ENCODE measurements around the gene PLK5.

Gene PLK5

DNA sequence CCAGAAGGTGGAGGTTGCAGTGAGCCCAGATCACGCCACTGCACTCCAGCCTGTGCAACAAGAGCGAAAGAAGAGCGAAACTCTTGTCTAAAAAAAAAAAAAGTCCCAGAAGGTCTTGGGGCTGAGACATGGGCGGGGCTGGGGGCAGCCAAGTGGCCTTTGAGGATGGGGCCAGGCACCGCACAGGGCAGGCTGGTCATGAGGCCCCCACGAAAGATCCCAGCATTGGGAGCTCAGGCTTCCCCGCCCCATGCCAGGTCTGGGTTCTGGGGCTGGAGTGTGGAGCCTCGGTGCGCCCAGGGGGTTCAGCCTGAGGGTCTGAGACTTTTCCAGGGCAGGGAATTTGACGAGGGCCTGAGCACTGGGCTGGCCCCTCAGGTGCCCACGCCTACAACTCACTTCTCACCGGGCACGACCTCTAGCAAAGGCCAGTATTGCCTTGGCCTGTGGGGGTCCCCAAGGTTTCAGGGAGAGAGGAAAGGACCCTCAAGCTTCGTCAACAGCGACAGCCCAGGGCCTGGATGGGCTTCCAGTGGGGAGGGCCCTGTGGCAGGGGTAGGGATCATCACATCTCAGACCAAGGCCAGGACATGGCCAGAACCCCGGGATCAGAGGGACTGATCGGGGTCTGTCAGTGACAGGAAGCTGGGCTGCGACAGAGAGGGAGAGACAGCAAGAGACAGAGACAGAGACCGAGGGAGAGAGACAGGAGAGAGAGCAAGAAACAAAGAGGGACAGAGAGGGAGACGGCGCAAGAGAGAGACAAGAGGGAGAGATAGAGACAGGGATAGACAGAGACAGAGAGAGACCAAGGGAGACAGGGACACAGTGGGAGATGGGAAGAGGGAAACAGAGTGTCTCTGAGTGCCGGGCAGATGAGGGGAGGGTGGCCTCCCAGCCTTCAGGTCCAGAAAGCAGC is 51.7 kb downstream of the PLK5 start:
- no peak for DNase-seq
- Histone ChIP-seq H3K36me3 (replicated peaks) (peaks cover 21% of the 10 kb centered on the region), H3K27ac (no peak overlapping the region), H3K4me3 (ENCODE audit: low read depth, low read length) (no peak overlapping the region), H3K27me3 (replicated peaks) (no peaks in the 10 kb centered on the region)
- TF ChIP-seq, protein P1, sequence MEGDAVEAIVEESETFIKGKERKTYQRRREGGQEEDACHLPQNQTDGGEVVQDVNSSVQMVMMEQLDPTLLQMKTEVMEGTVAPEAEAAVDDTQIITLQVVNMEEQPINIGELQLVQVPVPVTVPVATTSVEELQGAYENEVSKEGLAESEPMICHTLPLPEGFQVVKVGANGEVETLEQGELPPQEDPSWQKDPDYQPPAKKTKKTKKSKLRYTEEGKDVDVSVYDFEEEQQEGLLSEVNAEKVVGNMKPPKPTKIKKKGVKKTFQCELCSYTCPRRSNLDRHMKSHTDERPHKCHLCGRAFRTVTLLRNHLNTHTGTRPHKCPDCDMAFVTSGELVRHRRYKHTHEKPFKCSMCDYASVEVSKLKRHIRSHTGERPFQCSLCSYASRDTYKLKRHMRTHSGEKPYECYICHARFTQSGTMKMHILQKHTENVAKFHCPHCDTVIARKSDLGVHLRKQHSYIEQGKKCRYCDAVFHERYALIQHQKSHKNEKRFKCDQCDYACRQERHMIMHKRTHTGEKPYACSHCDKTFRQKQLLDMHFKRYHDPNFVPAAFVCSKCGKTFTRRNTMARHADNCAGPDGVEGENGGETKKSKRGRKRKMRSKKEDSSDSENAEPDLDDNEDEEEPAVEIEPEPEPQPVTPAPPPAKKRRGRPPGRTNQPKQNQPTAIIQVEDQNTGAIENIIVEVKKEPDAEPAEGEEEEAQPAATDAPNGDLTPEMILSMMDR (IDR thresholded peaks at IDR 0.05; ENCODE audit: low read depth, low read length, missing control alignments): no peak
- in situ Hi-C loops (cut with HindIII; ENCODE audit: low pct_ligation_motif_present, low sequenced_read_pairs): no loop called here

DNA sequence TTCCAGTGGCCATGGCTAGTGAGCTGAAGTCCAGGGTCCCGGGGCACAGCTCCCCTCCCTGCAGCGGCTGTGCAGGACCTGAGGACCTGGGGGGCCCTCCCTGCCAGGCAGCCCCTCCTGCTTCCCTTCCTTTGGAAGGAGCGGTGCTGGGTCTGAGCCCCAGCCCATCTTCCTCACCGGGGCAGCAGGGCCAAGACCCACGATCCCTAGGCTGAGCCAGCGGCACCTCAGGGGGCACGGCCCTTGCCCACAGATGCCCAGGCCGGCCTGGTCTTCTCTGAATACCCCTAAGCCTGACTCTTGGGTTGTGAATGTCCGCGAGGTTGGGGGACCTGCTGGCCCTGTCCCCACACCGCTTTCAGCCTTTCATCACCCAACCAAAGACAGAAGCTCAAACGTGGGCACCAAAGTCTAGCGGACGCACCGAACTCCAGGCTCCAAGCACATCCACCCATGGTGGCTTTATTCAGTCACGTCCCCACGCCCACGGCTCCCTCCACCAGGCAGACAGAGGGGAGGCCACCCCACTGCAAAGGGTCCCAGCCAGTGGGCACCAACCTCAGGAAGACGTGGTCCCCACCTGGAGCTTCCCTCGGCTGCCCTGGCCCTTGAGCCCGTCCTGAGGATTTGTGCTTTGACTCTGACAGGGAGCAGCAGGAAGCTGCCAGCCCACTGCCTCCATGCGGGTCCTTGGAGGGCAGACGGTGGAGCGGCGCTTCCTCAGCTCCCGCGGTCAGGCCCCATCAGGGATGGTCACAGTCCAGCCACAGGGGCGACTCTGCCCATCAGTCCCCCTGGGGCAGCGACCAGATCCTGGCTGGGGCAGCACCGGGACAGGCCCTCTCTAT is 52.6 kb downstream of the PLK5 start:
- Histone ChIP-seq H3K27ac (no peak overlapping the region), H3K27me3 (replicated peaks) (no peaks in the 10 kb centered on the region), H3K4me3 (ENCODE audit: low read depth, low read length) (no peak overlapping the region), H3K36me3 (replicated peaks) (peaks cover 30% of the 10 kb centered on the region)
- TF ChIP-seq, protein P1 (IDR thresholded peaks at IDR 0.05; ENCODE audit: low read depth, low read length, missing control alignments): no peak
- DNase-seq: no peak
- in situ Hi-C loops (cut with HindIII; ENCODE audit: low pct_ligation_motif_present, low sequenced_read_pairs): no loop called here

DNA sequence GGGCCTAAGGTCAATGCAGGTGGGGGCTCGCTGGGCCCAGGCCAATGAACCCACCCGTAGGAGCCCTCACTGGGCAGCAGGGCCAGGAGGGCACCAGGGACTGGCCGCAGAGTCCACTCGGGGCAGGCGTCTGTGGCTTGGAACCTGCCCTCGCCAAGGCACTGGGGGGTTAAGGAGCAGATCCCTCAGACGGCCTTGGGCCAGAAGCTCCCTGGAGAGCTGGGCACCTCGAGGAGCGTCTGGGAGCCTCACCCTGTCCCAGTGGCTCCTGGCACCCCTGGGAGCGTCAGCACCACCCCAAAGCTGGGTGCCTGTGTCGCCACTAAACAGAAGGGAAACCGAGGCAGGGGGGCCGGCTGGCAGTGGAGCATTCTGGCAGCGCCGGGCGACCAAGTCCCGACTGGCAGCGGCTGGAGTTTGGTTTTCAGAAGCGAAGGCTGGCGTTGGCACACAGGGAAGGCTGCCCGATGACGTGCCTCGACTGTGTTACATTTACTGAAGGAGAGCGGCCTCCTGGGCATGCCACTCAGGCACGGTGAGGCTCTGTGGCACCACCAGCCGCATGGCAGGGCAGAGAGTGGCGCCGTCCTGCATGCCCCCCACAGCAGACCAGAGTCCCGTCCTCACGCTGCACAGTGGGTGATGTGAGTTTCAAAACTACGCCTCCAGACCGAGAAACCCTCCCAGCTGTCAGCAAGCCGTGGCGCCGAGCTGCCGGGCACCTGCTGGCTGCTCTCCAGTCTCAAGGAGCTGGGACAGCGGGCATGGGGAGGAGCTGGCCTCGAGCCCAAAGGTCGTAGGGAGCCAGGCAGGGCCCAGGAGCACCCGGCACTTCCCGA is 53.4 kb downstream of the PLK5 start:
- H3K27ac ChIP-seq: no peak overlapping the region
- peaks cover 30% of the 10 kb centered on the region for H3K36me3 ChIP-seq (replicated peaks)
- no peaks in the 10 kb centered on the region for H3K27me3 ChIP-seq (replicated peaks)
- DNase-seq: no peak
- TF ChIP-seq, protein P1 (IDR thresholded peaks at IDR 0.05; ENCODE audit: low read depth, low read length, missing control alignments): no peak
- in situ Hi-C loops (cut with HindIII; ENCODE audit: low pct_ligation_motif_present, low sequenced_read_pairs): no loop called here
- H3K4me3 ChIP-seq (ENCODE audit: low read depth, low read length): no peak overlapping the region

DNA sequence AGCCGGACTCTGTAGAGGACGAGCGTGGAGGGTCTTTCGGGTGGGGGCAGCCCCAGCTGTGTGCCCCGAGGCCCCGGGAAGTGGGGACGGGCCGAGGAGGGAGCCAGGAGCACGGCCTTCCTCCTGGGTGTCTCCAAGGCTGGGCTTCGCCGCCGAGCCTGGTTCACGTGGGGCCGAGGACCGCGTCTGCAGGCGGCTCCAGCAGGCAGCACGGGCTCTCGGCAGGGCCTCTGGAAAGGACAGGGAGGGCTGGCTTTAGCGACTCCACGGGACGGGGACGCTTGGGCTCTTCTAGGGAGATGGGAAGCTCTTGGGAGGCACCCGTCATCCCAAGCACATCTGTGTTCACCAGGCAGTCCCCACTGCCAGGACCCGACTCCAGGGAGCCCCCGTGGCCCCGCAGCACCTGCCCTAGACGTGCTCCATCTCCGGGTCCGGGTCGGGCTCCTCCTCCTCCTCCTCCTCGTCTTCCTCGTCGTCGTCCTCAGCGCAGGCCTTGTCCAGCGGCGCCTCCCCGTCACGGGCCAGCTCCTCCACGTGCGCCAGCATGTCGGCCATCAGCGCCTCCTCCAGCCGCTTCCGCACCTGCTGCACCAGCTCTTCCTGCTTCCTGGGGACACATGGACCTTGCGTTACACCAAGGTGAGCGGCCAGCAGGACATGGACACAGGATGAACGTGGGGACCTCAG is 54.2 kb downstream of the PLK5 start:
- in situ Hi-C loops (cut with HindIII; ENCODE audit: low pct_ligation_motif_present, low sequenced_read_pairs): no loop called here
- H3K27me3 ChIP-seq (replicated peaks): no peaks in the 10 kb centered on the region
- H3K4me3 ChIP-seq (ENCODE audit: low read depth, low read length): no peak overlapping the region
- TF ChIP-seq, protein P1 (IDR thresholded peaks at IDR 0.05; ENCODE audit: low read depth, low read length, missing control alignments): no peak
- no peak overlapping the region for H3K27ac ChIP-seq
- H3K36me3 ChIP-seq (replicated peaks): peaks cover 34% of the 10 kb centered on the region
- no peak for DNase-seq

DNA sequence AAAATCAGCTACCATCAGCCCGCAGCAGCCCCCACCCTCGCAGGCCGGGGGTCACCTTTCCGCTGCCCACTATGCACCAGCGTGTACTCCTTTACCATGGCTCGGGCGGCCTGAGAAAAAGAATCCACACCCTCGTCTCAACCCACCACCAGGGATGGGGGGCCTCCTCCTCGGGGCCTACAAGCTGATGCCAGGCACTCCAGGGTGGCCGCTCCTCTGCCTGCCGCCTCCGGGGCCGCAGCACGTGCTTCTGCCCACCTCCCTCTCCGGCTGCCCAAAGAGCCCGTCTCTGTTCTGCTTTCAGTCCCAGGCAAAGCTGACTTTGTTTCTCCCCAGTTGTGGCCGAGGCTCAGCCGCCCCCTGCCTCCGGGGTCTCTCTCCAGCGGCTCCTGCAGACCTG is 55.3 kb downstream of the PLK5 start:
- no peaks in the 10 kb centered on the region for H3K27me3 ChIP-seq (replicated peaks)
- TF ChIP-seq, protein P1 (IDR thresholded peaks at IDR 0.05; ENCODE audit: low read depth, low read length, missing control alignments): no peak
- H3K36me3 ChIP-seq (replicated peaks): peaks cover 42% of the 10 kb centered on the region

More for the DNA sequence above, 55.3 kb downstream of the PLK5 start:
- in situ Hi-C loops (cut with HindIII; ENCODE audit: low pct_ligation_motif_present, low sequenced_read_pairs): no loop called here
- Histone ChIP-seq H3K27ac (no peak overlapping the region), H3K4me3 (ENCODE audit: low read depth, low read length) (no peak overlapping the region)
- DNase-seq: no peak

Data from brain microvascular endothelial cell (primary cell).